GM12801 (cell line): ENCODE measurements around the gene LST1.

Experiments used
- CTCF ChIP-seq: IDR thresholded peaks from one replicate; pipeline ENCODE4 v1.5.1; 2011; ENCODE audit warnings: control low read depth; ENCODE audit not compliant: insufficient read length; ENCODE audit errors: extremely low read depth

Gene LST1

DNA sequence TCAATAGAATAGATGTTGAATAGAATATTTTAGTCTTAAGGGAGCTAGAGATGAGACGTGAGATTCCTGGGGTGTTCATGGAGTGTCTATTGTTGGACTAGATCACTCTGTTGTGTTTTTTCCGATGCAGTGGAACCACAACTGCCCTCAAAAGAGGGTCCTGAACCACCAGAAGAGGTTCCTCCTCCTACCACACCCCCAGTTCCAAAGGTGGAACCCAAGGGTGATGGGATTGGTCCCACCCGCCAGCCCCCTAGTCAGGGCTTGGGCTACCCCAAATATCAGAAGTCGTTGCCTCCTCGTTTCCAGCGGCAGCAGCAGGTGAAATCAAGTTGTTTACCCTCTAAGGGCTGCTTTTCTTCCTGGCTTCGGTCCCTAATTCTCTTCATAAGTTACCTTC is 42.9 kb downstream of the LST1 start:
- no peak for TF ChIP-seq CTCF

- TF ChIP-seq CTCF = no peak
Observed at GRCh38 chr6:31630177-31630934, 44.3 kb downstream of the LST1 start.

- no peak for TF ChIP-seq CTCF
Observed at GRCh38 chr6:31631209-31631608, 45.1 kb downstream of the LST1 start.

- TF ChIP-seq CTCF = no peak
Observed at GRCh38 chr6:31631681-31632278, 45.7 kb downstream of the LST1 start.

DNA sequence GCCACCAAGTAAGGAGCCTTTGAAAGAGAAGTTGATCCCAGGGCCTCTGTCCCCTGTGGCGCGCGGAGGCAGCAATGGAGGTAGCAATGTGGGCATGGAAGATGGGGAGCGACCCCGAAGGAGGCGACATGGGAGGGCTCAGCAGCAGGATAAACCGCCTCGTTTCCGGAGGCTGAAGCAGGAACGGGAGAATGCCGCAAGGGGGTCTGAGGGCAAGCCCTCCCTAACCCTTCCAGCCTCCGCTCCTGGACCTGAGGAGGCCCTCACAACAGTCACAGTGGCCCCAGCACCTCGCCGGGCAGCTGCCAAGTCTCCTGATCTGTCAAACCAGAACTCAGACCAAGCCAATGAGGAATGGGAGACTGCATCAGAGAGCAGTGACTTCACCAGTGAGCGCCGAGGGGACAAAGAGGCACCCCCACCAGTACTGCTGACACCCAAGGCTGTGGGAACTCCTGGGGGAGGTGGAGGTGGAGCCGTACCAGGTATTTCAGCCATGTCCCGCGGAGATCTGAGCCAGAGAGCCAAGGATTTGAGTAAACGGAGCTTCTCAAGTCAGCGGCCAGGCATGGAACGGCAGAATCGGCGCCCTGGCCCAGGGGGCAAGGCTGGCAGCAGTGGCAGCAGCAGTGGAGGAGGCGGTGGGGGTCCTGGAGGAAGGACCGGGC is 46.3 kb downstream of the LST1 start:
- no peak for TF ChIP-seq CTCF

DNA sequence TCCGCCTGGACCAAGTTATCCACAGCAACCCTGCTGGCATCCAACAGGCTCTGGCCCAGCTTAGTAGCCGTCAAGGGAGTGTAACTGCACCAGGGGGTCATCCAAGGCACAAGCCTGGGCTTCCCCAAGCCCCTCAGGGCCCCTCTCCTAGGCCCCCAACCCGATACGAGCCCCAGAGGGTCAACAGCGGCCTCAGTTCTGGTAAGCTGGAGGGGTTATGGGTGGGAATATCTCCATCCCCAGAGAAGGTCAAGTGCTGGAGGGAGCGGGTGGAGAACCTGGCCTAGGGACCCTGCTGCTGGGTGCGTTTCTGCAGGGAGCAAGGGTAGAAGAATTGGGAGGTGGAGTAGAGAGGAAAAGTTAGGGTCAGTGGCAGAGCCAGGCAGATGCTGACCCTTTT is 47.4 kb downstream of the LST1 start:
- no peak for TF ChIP-seq CTCF

- TF ChIP-seq CTCF = no peak
Observed at GRCh38 chr6:31634131-31634530, 48.1 kb downstream of the LST1 start.
